Osteocyte (in vitro differentiated cells): ENCODE data around the gene PLXNA2. TPM values are rescaled to one million over a fixed set of nuclear protein-coding genes. Genes with fewer than 3 reads are reported as not detected.
A peak's percentile ranks its signal among the peaks of the same experiment; 100 is the strongest.

ENCODE experiments used
- DNase-seq: peaks from one replicate; pipeline ENCODE4 v3.0.0; 2021; ENCODE audit warnings: mixed read lengths; ENCODE audit not compliant: unreplicated experiment; ENCODE audit errors: extremely low spot score
- H3K27ac Mint-ChIP-seq: one replicate; pipeline ENCODE4 v1.8.0; 2021; ENCODE audit warnings: mild to moderate bottlenecking, mixed read lengths; ENCODE audit not compliant: unreplicated experiment
- H3K27me3 Mint-ChIP-seq: one replicate; pipeline ENCODE4 v1.8.0; 2021; ENCODE audit warnings: mixed read lengths; ENCODE audit not compliant: unreplicated experiment
- H3K36me3 Mint-ChIP-seq: one replicate; pipeline ENCODE4 v1.8.0; 2021; ENCODE audit warnings: mixed read lengths; ENCODE audit not compliant: unreplicated experiment
- H3K4me1 Mint-ChIP-seq: one replicate; pipeline ENCODE4 v1.8.0; 2021; ENCODE audit warnings: mixed read lengths; ENCODE audit not compliant: unreplicated experiment
- H3K4me3 Mint-ChIP-seq: one replicate; pipeline ENCODE4 v1.8.0; 2021; ENCODE audit warnings: mild to moderate bottlenecking, moderate library complexity, mixed read lengths; ENCODE audit not compliant: unreplicated experiment
- H3K9me3 Mint-ChIP-seq: one replicate; pipeline ENCODE4 v1.8.0; 2021; ENCODE audit warnings: mixed read lengths; ENCODE audit not compliant: unreplicated experiment
- CTCF ChIP-seq: fragments of 200-600 bp; sonication (generic); IDR thresholded peaks from 2 replicates; pipeline ENCODE4 v1.5.0; 2021; ENCODE audit warnings: antibody characterized with exemption, mild to moderate bottlenecking, moderate library complexity
- total RNA-seq: library from RNA; stranded (reverse); gene quantifications from 2 replicates; pipeline ENCODE4 v1.2.1, GENCODE V29; 2021

PLXNA2 gene
- total RNA-seq, 1 donor from 2014 or later = 19.5 TPM

GRCh38 chr1:208009303-208009702 lies 234.9 kb downstream of the PLXNA2 start:
- TF ChIP-seq CTCF = no peak
- H3K27ac Mint-ChIP-seq = no peak overlapping the region

GRCh38 chr1:208008534-208008933 lies 235.7 kb downstream of the PLXNA2 start:
- Mint-ChIP-seq H3K36me3 (no peaks in the 10 kb centered on the region), H3K27me3 (no peaks in the 10 kb centered on the region), H3K27ac (no peak overlapping the region), H3K9me3 (no peaks in the 10 kb centered on the region), H3K4me3 (no peak overlapping the region), H3K4me1 (peaks cover 18% of the 10 kb centered on the region)
- TF ChIP-seq CTCF = no peak
- DNase-seq = no peak

More at GRCh38 chr1:208009303-208009702, 234.9 kb downstream of the PLXNA2 start:
- Mint-ChIP-seq H3K27me3 (no peaks in the 10 kb centered on the region), H3K4me3 (no peak overlapping the region), H3K36me3 (no peaks in the 10 kb centered on the region), H3K9me3 (no peaks in the 10 kb centered on the region), H3K4me1 (peaks cover 18% of the 10 kb centered on the region)
- no peak for DNase-seq

- H3K4me3 Mint-ChIP-seq = no peak overlapping the region
- TF ChIP-seq CTCF = no peak
- no peaks in the 10 kb centered on the region for H3K36me3 Mint-ChIP-seq
- H3K27me3 Mint-ChIP-seq = no peaks in the 10 kb centered on the region
- H3K4me1 Mint-ChIP-seq = peaks cover 18% of the 10 kb centered on the region
- no peak for DNase-seq
- H3K9me3 Mint-ChIP-seq = no peaks in the 10 kb centered on the region
- H3K27ac Mint-ChIP-seq = peak overlapping the region; percentile 42
Measured at GRCh38 chr1:208007938-208008342, 236.2 kb downstream of the PLXNA2 start.

DNA sequence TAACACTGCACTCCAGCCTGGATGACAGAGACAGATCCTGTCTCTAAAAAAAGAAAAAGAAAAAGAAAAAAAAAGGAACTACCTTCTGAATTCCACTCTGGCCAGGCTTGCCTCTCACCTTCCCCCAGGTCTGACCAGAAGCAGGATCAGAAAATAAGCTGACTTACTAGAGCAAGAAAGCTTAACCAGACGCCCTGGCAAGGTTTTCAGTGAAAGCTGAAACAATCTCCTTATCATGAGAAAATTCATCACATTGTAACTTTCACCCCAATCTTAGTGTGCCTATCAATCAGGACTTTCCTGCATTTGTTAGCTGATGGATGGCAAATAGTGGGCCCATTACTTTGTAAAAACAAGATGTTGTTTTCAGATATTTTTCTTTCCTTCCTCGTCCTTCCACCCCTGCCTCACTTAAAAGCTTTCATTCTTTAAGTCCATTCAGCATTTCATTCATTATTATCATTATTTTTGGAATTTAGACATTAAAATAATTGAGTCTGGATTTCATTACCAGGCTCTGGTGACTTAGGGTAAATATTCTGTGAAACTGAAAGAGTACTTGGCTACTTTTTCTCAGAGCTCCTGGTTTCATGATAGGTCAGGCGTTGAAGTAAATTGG lies 236.8 kb downstream of the PLXNA2 start:
- Mint-ChIP-seq H3K4me3 (no peak overlapping the region), H3K27ac (peak overlapping the region; percentile 42), H3K27me3 (no peaks in the 10 kb centered on the region), H3K4me1 (peaks cover 18% of the 10 kb centered on the region), H3K36me3 (no peaks in the 10 kb centered on the region), H3K9me3 (no peaks in the 10 kb centered on the region)
- no peak for DNase-seq
- TF ChIP-seq CTCF = no peak

GRCh38 chr1:208006258-208006920 lies 237.8 kb downstream of the PLXNA2 start:
- Mint-ChIP-seq H3K27me3 (no peaks in the 10 kb centered on the region), H3K4me3 (no peak overlapping the region), H3K4me1 (peaks cover 18% of the 10 kb centered on the region), H3K9me3 (no peaks in the 10 kb centered on the region), H3K27ac (no peak overlapping the region), H3K36me3 (no peaks in the 10 kb centered on the region)
- DNase-seq = no peak
- no peak for TF ChIP-seq CTCF
